OCI-LY1 (cell line): ENCODE results near the gene ZNF441.

Experiments used
- H2AFZ ChIP-seq: fragments of 200-600 bp; sonication (generic), shearing (Covaris generic); 2 replicates; pipeline ENCODE4 v1.6.0; 2014; ENCODE audit warnings: antibody characterized with exemption, mild to moderate bottlenecking, low read length
- H3F3A ChIP-seq: fragments of 200-600 bp; sonication (generic), shearing (Covaris generic); 2 replicates; pipeline ENCODE4 v1.6.0; 2014; ENCODE audit warnings: mild to moderate bottlenecking, antibody characterized with exemption, low read length, moderate library complexity; ENCODE audit not compliant: insufficient read depth
- H3K27ac ChIP-seq: fragments of 200-600 bp; sonication (generic); 2 replicates; pipeline ENCODE4 v1.5.1; 2014; ENCODE audit warnings: low read length, mixed run types, mild to moderate bottlenecking, low read depth; ENCODE audit not compliant: poor library complexity, severe bottlenecking
- H3K27me3 ChIP-seq: fragments of 200-600 bp; sonication (generic); 2 replicates; pipeline ENCODE4 v1.6.0; 2014; ENCODE audit warnings: antibody characterized with exemption, mild to moderate bottlenecking, low read length, moderate library complexity; ENCODE audit not compliant: insufficient read depth
- H3K36me3 ChIP-seq: fragments of 200-600 bp; sonication (generic); 2 replicates; pipeline ENCODE4 v1.6.1; 2014; ENCODE audit warnings: mild to moderate bottlenecking, antibody characterized with exemption, low read length, moderate library complexity, mixed read lengths; ENCODE audit not compliant: insufficient read depth
- H3K4me1 ChIP-seq: fragments of 200-600 bp; sonication (generic); 2 replicates; pipeline ENCODE4 v1.5.1; 2014; ENCODE audit warnings: mild to moderate bottlenecking, low read length, moderate library complexity; ENCODE audit not compliant: insufficient read depth, severe bottlenecking
- H3K4me2 ChIP-seq: fragments of 200-600 bp; sonication (generic), shearing (Covaris generic); 2 replicates; pipeline ENCODE4 v1.6.1; 2014; ENCODE audit warnings: low read length
- H3K4me3 ChIP-seq: fragments of 200-600 bp; sonication (generic); 2 replicates; pipeline ENCODE4 v1.5.1; 2014; ENCODE audit warnings: low read length, low read depth, mild to moderate bottlenecking, mixed read lengths; ENCODE audit not compliant: poor library complexity, severe bottlenecking
- H3K79me2 ChIP-seq: fragments of 200-600 bp; shearing (Covaris generic); 2 replicates; pipeline ENCODE4 v1.6.1; 2016; ENCODE audit warnings: mixed run types, low read length, mixed read lengths; ENCODE audit not compliant: insufficient read depth
- H3K9ac ChIP-seq: fragments of 200-600 bp; sonication (generic), shearing (Covaris generic); 2 replicates; pipeline ENCODE4 v1.6.1; 2014; ENCODE audit warnings: mild to moderate bottlenecking, low read length, mixed read lengths
- H3K9me2 ChIP-seq: fragments of 200-600 bp; sonication (generic), shearing (Covaris generic); 2 replicates; pipeline ENCODE4 v1.6.1; 2014; ENCODE audit warnings: low read depth, mild to moderate bottlenecking, low read length, mixed read lengths
- H3K9me3 ChIP-seq: fragments of 200-600 bp; shearing (Covaris generic); 2 replicates; pipeline ENCODE4 v1.6.1; 2014; ENCODE audit warnings: low read length, mixed read lengths
- H4K20me1 ChIP-seq: fragments of 200-600 bp; sonication (generic), shearing (Covaris generic); 2 replicates; pipeline ENCODE4 v1.6.0; 2016; ENCODE audit warnings: mild to moderate bottlenecking, low read length; ENCODE audit not compliant: insufficient read depth
- EZH2 ChIP-seq: fragments of 200-600 bp; sonication (generic), shearing (Covaris generic); IDR thresholded peaks from 2 replicates; pipeline ENCODE4 v1.8.0; 2017; ENCODE audit warnings: borderline replicate concordance, mixed run types, mild to moderate bottlenecking, antibody characterized with exemption, low read length, moderate library complexity, mixed read lengths
- TF ChIP-seq, protein P1 (sequence below): fragments of 200-600 bp; sonication (generic), shearing (Covaris generic); IDR thresholded peaks from 2 replicates; pipeline ENCODE4 v1.5.1; 2017; ENCODE audit warnings: mild to moderate bottlenecking, antibody characterized with exemption, low read length, moderate library complexity, mixed read lengths

ZNF441 gene

DNA sequence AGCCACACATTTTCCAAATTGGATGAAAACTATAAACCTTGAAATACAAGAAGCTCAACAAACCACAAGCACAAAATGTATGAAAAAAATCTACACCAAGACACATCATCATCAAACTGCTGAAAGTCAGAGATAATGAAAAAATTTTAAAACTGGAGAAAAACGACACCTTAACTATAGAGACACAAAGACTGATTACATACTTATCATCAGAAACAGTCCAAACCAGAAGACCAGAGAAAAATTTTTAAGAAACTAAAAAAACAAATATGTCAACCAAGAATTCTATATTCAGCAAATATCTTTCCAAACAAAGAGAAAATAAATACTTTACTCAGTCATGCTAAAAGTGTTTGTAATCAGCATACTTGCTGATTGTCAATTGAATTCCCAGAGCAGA, 19.5 kb upstream of the ZNF441 start:
- Histone ChIP-seq H3K9me2 (no peaks in the 10 kb centered on the region), H3K27me3 (peaks cover 5% of the 10 kb centered on the region; the same call in 1 of the 2 replicates), H3K4me1 (no peaks in the 10 kb centered on the region), H3K4me3 (no peak overlapping the region), H3K9me3 (peaks cover 6% of the 10 kb centered on the region; the same call in 1 of the 2 replicates), H4K20me1 (no peaks in the 10 kb centered on the region), H3K36me3 (no peaks in the 10 kb centered on the region), H3K4me2 (no peak overlapping the region), H3K9ac (no peak overlapping the region), H3K79me2 (no peaks in the 10 kb centered on the region), H2AFZ (no peak overlapping the region), H3F3A (no peaks in the 10 kb centered on the region), H3K27ac (no peak overlapping the region)
- TF ChIP-seq EZH2: no peak
- TF ChIP-seq, protein P1, sequence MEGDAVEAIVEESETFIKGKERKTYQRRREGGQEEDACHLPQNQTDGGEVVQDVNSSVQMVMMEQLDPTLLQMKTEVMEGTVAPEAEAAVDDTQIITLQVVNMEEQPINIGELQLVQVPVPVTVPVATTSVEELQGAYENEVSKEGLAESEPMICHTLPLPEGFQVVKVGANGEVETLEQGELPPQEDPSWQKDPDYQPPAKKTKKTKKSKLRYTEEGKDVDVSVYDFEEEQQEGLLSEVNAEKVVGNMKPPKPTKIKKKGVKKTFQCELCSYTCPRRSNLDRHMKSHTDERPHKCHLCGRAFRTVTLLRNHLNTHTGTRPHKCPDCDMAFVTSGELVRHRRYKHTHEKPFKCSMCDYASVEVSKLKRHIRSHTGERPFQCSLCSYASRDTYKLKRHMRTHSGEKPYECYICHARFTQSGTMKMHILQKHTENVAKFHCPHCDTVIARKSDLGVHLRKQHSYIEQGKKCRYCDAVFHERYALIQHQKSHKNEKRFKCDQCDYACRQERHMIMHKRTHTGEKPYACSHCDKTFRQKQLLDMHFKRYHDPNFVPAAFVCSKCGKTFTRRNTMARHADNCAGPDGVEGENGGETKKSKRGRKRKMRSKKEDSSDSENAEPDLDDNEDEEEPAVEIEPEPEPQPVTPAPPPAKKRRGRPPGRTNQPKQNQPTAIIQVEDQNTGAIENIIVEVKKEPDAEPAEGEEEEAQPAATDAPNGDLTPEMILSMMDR: no peak

DNA sequence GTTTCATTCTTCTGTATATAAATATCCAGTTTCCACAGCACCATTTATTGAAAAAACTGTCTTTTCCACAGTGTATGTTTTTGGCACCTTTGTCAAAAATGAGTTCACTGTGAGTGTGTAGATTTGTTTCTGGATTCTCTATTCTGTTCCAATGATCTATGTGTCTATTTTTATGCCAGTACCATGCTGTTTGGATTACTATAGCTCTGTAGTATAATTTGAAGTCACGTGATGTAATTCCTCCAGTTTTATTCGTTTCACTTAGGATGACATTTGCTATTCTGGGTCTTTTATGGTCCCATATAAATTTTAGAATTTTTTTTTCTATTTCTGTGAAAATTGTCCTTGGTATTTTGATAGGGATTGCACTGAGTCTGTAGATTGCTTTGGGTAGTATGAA, 17.0 kb upstream of the ZNF441 start:
- no peak for TF ChIP-seq EZH2
- TF ChIP-seq, protein P1: no peak
- Histone ChIP-seq H2AFZ (no peak overlapping the region), H3K9me2 (no peaks in the 10 kb centered on the region), H3K27ac (no peak overlapping the region), H3K79me2 (no peaks in the 10 kb centered on the region), H3K9ac (no peak overlapping the region), H3K4me3 (no peak overlapping the region), H3K9me3 (peaks cover 6% of the 10 kb centered on the region; the same call in 1 of the 2 replicates), H4K20me1 (no peaks in the 10 kb centered on the region), H3K4me2 (no peak overlapping the region), H3K4me1 (no peaks in the 10 kb centered on the region), H3K27me3 (no peaks in the 10 kb centered on the region), H3F3A (no peaks in the 10 kb centered on the region), H3K36me3 (no peaks in the 10 kb centered on the region)

DNA sequence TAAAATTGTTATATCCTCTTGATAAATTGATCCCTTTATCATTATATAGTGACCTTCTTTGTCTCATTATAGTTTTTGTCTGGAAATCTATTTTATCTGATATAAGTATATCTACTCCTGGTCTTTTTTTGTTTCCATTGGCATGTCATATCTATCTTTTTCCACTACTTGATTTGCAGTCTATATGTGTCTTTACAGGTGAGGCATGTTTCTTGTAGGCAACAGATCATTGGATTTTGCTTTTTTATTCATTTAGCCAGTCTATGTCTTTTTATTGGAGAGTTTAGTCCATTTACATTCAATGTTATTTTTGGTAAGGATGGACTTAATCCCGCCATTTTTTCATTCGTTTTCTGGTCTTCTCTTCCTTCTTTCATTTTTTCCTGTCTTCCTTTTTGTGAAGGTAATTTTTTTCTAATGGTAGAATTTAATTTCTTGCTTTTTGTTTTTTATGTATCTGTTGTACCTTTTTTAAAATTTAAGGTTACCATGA, 14.5 kb upstream of the ZNF441 start:
- H4K20me1 ChIP-seq: no peaks in the 10 kb centered on the region
- H3K9me3 ChIP-seq: peaks cover 18% of the 10 kb centered on the region; the same call in 1 of the 2 replicates
- no peaks in the 10 kb centered on the region for H3K27me3 ChIP-seq
- no peaks in the 10 kb centered on the region for H3K79me2 ChIP-seq
- H3K4me3 ChIP-seq: no peak overlapping the region
- H3K36me3 ChIP-seq: no peaks in the 10 kb centered on the region
- H3K4me1 ChIP-seq: no peaks in the 10 kb centered on the region
- no peaks in the 10 kb centered on the region for H3F3A ChIP-seq
- no peak overlapping the region for H3K27ac ChIP-seq
- H2AFZ ChIP-seq: no peak overlapping the region
- H3K9ac ChIP-seq: no peak overlapping the region
- no peaks in the 10 kb centered on the region for H3K9me2 ChIP-seq
- TF ChIP-seq, protein P1: no peak
- TF ChIP-seq EZH2: no peak
- no peak overlapping the region for H3K4me2 ChIP-seq
